Fibroblast of mammary gland (primary cell): ENCODE measurements around the gene CACNA1F.
A peak's percentile ranks its signal among the peaks of the same experiment; 100 is the strongest.

Experiments used
- DNase-seq: peaks from one replicate; pipeline ENCODE4 v3.0.0-alpha.2; 2010; ENCODE audit warnings: low read depth
- H3K4me3 ChIP-seq: 2 replicates; pipeline ENCODE4 v1.5.1; 2011; ENCODE audit warnings: low read depth, mild to moderate bottlenecking, low read length, moderate library complexity; ENCODE audit not compliant: control insufficient read depth
- CTCF ChIP-seq: conservative IDR thresholded peaks from 2 replicates; pipeline ENCODE4 v1.5.1; 2011; ENCODE audit warnings: low read depth, low read length, inconsistent platforms; ENCODE audit not compliant: control insufficient read depth, insufficient read depth

Gene CACNA1F

GRCh38 chrX:49197543-49198087 lies 35.5 kb downstream of the CACNA1F start:
- no peak overlapping the region for H3K4me3 ChIP-seq
- no peak for TF ChIP-seq CTCF
- DNase-seq: no peak

GRCh38 chrX:49193542-49193964 lies 39.6 kb downstream of the CACNA1F start:
- DNase-seq: no peak

GRCh38 chrX:49192722-49193328 lies 40.3 kb downstream of the CACNA1F start:
- peak; percentile 61 for TF ChIP-seq CTCF
- DNase-seq: peak; percentile 45
- no peak overlapping the region for H3K4me3 ChIP-seq

More at GRCh38 chrX:49193542-49193964, 39.6 kb downstream of the CACNA1F start:
- no peak overlapping the region for H3K4me3 ChIP-seq
- TF ChIP-seq CTCF: no peak

- no peak for DNase-seq
- no peak for TF ChIP-seq CTCF
- H3K4me3 ChIP-seq: peak overlapping the region; percentile 69
Measured at GRCh38 chrX:49191574-49192011, 41.5 kb downstream of the CACNA1F start.

GRCh38 chrX:49190821-49191573 lies 42.1 kb downstream of the CACNA1F start:
- no peak for TF ChIP-seq CTCF
- peak overlapping the region; percentile 69 for H3K4me3 ChIP-seq
- peak; percentile 99 for DNase-seq

GRCh38 chrX:49189606-49190005 lies 43.5 kb downstream of the CACNA1F start:
- no peak for TF ChIP-seq CTCF
- peak overlapping the region; percentile 27 for H3K4me3 ChIP-seq
- DNase-seq: no peak
